ENCODE data around the gene CUBN. TPM values are rescaled to one million over a fixed set of nuclear protein-coding genes. Genes with fewer than 3 reads are reported as not detected.

The CUBN gene
- polyA plus RNA-seq, 2 of the 4 experiments (the other 2 are of a cell fraction): 0.08 to 0.28 TPM

DNA sequence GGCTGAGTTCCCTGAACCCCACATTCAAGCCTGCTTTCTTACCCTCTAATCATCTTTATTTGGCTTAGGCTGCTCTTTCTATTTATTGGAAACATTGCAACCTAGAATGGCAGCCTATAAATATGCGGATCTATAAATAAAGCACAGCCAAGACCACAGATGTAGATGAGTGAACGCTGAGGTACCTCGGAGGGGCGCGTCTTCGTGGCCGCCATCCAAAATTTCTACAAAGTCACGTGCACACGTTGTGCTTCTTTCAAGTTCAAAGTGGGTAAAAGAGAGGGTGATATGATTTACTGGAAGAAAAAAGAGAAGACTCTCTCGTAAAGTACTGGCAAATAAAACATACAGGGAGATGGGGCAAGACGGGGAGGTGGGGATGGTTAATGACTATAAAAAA is 179.8 kb downstream of the CUBN start (continued):
- no peak for TF ChIP-seq ZC3H11A (IDR thresholded peaks at IDR 0.05)

DNA sequence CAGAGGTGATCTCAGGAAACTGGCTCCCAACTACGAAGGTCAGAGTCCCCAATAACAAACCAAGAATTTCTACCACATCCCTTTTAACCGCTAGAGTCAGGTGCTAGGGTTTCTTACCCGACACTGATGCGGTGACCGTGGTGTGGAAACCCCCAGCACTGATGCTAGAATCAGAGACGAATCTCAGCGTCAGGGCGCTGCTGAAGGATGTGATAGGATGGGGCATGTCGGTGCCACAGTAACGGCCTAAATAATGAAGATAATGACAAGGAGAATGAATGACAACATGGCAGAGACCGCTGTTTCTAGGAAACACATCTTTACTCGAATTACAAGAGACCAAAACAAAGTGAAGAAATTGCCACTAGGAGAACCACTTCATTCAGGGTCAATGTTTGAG is 181.2 kb downstream of the CUBN start:
- CTCF ChIA-PET: interaction anchor here (1.0 kb wide), 1 partner anchor 25 kb away, joined by 3 read pairs; no protein-coding TSS in a partner anchor
- ATAC-seq (no peak), DNase-seq (ENCODE audit: low read depth in 1 of 2, low spot score in 1 of 2) (no peak), FAIRE-seq (no peak)
- H3K4me1 ChIP-seq: no peaks in the 10 kb centered on the region
- no peak overlapping the region for H3K4me2 ChIP-seq
- no peaks in the 10 kb centered on the region for H3K9me3 ChIP-seq
- 67% methylated on average over 12 of the region's 12 CpGs for WGBS (ENCODE audit: missing lambda C conversion rate)
- TF ChIP-seq RARB (CRISPR knock-in tag; IDR thresholded peaks at IDR 0.05) (no peak), SREBF2 (IDR thresholded peaks at IDR 0.05) (no peak), HDAC2 (IDR thresholded peaks at IDR 0.05) (no peak), EHMT2 (IDR thresholded peaks at IDR 0.05; ENCODE audit: low read depth) (no peak), RAD21 (conservative IDR thresholded peaks at IDR 0.05 in 1 of 2, IDR thresholded peaks at IDR 0.05 in 1 of 2) (no peak)
- H3K27ac ChIP-seq: no peak overlapping the region
- H3K4me3 ChIP-seq: no peak overlapping the region
- POLR2A ChIA-PET: no interaction called here

DNA sequence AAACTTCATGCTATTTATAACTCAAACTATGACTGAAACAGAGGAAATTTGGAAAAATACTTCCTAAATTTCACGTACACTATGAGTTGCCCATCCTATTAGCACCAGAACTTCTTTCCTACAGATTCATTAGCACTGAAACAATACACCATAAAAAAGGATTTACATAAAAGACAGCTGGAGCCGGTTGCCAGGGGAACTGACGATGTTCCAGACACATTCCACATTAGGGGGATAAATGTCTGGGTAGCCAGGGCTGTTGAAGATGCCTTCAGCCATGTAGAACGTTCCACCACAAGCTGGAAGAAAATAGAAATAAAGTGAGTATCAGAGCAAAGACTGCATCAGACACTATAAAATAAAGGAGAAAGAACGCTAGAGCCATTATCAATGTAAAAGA is 182.5 kb downstream of the CUBN start:
- ATAC-seq (no peak), DNase-seq (ENCODE audit: low read depth in 1 of 2, low spot score in 1 of 2) (no peak), FAIRE-seq (no peak)
- Histone ChIP-seq H3K4me3 (no peak overlapping the region), H3K4me2 (no peak overlapping the region), H3K4me1 (no peaks in the 10 kb centered on the region), H3K27ac (no peak overlapping the region), H3K9me3 (no peaks in the 10 kb centered on the region)
- ChIA-PET POLR2A (no interaction called here), CTCF (no interaction called here)
- WGBS (ENCODE audit: missing lambda C conversion rate): 67% methylated on average over 5 of the region's 5 CpGs
- TF ChIP-seq ZNF302 (CRISPR knock-in tag; IDR thresholded peaks at IDR 0.05) (no peak), KDM1A (IDR thresholded peaks at IDR 0.05; ENCODE audit: low read depth) (no peak)

DNA sequence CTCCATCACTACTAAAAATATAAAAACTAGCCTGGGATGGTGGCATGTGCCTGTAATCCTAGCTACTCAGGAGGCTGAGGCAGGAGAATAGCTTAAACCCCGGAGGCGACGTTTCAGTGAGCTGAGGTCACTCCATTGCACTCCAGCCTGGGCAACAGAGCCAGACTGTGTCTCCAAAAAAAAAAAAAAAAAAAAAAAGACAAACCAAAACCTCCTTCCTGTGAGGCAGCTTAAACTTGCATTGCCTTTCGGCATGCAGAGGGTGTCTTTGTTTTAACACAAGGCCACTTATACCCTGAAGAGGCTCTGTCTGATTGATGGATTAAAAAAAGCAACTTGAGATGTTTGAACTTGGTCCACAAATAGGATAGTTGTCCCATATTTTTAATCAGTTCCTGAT is 184.0 kb downstream of the CUBN start:
- no peak overlapping the region for H3K4me3 ChIP-seq
- no peak overlapping the region for H3K4me2 ChIP-seq
- FAIRE-seq (no peak), DNase-seq (ENCODE audit: low read depth in 1 of 2, low spot score in 1 of 2) (no peak), ATAC-seq (no peak)
- TF ChIP-seq, protein P1, sequence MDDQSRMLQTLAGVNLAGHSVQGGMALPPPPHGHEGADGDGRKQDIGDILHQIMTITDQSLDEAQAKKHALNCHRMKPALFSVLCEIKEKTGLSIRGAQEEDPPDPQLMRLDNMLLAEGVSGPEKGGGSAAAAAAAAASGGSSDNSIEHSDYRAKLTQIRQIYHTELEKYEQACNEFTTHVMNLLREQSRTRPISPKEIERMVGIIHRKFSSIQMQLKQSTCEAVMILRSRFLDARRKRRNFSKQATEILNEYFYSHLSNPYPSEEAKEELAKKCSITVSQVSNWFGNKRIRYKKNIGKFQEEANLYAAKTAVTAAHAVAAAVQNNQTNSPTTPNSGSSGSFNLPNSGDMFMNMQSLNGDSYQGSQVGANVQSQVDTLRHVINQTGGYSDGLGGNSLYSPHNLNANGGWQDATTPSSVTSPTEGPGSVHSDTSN (IDR thresholded peaks at IDR 0.05): no peak
- no peak for TF ChIP-seq POLR2AphosphoS2 (conservative IDR thresholded peaks at IDR 0.05; ENCODE audit: low read length)
- TF ChIP-seq, protein P2, sequence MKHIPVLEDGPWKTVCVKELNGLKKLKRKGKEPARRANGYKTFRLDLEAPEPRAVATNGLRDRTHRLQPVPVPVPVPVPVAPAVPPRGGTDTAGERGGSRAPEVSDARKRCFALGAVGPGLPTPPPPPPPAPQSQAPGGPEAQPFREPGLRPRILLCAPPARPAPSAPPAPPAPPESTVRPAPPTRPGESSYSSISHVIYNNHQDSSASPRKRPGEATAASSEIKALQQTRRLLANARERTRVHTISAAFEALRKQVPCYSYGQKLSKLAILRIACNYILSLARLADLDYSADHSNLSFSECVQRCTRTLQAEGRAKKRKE (CRISPR knock-in tag; IDR thresholded peaks at IDR 0.05; ENCODE audit: low read depth): no peak
- no peak for TF ChIP-seq TFCP2L1 (CRISPR knock-in tag; IDR thresholded peaks at IDR 0.05)
- CTCF ChIA-PET: interaction anchor here (1.1 kb wide), 1 partner anchor 92 kb away, joined by 3 read pairs; no protein-coding TSS in a partner anchor
- POLR2A ChIA-PET: no interaction called here
- WGBS (ENCODE audit: missing lambda C conversion rate): 91% methylated on average over 4 of the region's 4 CpGs
- H3K4me1 ChIP-seq: no peaks in the 10 kb centered on the region
- H3K27ac ChIP-seq: no peak overlapping the region
- H3K9me3 ChIP-seq: no peaks in the 10 kb centered on the region

DNA sequence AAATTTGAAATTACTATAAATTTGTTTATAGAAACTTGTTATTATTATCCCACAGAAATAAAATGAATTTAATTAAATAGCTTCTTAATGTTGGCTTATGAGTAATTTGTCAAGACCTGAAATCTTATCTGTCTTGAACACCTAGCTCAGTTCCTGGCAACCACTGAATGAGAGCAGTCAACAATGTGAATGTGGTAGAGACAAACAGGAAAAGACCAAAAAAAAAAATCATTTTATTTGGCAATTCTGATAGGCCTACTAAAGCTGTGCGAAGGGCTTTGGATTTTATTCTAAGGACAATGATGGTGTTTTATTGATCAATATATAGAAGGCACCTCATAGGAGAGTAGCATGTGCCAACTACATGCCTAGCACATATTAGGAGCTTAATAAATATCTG is 184.6 kb downstream of the CUBN start:
- POLR2A ChIA-PET: no interaction called here
- no peak for DNase-seq (ENCODE audit: low read depth in 1 of 2, low spot score in 1 of 2)
- 97% methylated on average over 1 of the region's 1 CpG for WGBS (ENCODE audit: missing lambda C conversion rate)
- Histone ChIP-seq H3K27ac (no peak overlapping the region), H3K4me3 (no peak overlapping the region), H3K4me1 (no peaks in the 10 kb centered on the region), H3K9me3 (no peaks in the 10 kb centered on the region), H3K4me2 (no peak overlapping the region)
- ATAC-seq: no peak
- CTCF ChIA-PET: interaction anchor here (1.1 kb wide), 1 partner anchor 92 kb away, joined by 3 read pairs; no protein-coding TSS in a partner anchor
- FAIRE-seq: no peak
- TF ChIP-seq HOXA7 (CRISPR knock-in tag; IDR thresholded peaks at IDR 0.05) (no peak), EP300 (IDR thresholded peaks at IDR 0.05) (no peak), CHD4 (IDR thresholded peaks at IDR 0.05; ENCODE audit: borderline replicate concordance) (no peak), ZNF302 (CRISPR knock-in tag; IDR thresholded peaks at IDR 0.05) (no peak), ZSCAN20 (CRISPR knock-in tag; IDR thresholded peaks at IDR 0.05) (no peak), RARB (CRISPR knock-in tag; IDR thresholded peaks at IDR 0.05) (no peak), ZFP36 (IDR thresholded peaks at IDR 0.05; ENCODE audit: borderline replicate concordance, partially characterized antibody) (no peak), NFE2L2 (conservative IDR thresholded peaks at IDR 0.05; ENCODE audit: low read length) (no peak)
- TF ChIP-seq, protein P3, sequence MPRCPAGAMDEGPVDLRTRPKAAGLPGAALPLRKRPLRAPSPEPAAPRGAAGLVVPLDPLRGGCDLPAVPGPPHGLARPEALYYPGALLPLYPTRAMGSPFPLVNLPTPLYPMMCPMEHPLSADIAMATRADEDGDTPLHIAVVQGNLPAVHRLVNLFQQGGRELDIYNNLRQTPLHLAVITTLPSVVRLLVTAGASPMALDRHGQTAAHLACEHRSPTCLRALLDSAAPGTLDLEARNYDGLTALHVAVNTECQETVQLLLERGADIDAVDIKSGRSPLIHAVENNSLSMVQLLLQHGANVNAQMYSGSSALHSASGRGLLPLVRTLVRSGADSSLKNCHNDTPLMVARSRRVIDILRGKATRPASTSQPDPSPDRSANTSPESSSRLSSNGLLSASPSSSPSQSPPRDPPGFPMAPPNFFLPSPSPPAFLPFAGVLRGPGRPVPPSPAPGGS (IDR thresholded peaks at IDR 0.05): no peak
- TF ChIP-seq, protein P4, sequence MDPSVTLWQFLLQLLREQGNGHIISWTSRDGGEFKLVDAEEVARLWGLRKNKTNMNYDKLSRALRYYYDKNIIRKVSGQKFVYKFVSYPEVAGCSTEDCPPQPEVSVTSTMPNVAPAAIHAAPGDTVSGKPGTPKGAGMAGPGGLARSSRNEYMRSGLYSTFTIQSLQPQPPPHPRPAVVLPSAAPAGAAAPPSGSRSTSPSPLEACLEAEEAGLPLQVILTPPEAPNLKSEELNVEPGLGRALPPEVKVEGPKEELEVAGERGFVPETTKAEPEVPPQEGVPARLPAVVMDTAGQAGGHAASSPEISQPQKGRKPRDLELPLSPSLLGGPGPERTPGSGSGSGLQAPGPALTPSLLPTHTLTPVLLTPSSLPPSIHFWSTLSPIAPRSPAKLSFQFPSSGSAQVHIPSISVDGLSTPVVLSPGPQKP (IDR thresholded peaks at IDR 0.05; ENCODE audit: low read depth, low read length): no peak
- TF ChIP-seq, protein P5, sequence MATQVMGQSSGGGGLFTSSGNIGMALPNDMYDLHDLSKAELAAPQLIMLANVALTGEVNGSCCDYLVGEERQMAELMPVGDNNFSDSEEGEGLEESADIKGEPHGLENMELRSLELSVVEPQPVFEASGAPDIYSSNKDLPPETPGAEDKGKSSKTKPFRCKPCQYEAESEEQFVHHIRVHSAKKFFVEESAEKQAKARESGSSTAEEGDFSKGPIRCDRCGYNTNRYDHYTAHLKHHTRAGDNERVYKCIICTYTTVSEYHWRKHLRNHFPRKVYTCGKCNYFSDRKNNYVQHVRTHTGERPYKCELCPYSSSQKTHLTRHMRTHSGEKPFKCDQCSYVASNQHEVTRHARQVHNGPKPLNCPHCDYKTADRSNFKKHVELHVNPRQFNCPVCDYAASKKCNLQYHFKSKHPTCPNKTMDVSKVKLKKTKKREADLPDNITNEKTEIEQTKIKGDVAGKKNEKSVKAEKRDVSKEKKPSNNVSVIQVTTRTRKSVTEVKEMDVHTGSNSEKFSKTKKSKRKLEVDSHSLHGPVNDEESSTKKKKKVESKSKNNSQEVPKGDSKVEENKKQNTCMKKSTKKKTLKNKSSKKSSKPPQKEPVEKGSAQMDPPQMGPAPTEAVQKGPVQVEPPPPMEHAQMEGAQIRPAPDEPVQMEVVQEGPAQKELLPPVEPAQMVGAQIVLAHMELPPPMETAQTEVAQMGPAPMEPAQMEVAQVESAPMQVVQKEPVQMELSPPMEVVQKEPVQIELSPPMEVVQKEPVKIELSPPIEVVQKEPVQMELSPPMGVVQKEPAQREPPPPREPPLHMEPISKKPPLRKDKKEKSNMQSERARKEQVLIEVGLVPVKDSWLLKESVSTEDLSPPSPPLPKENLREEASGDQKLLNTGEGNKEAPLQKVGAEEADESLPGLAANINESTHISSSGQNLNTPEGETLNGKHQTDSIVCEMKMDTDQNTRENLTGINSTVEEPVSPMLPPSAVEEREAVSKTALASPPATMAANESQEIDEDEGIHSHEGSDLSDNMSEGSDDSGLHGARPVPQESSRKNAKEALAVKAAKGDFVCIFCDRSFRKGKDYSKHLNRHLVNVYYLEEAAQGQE (IDR thresholded peaks at IDR 0.05): no peak
